Psoas muscle (tissue), 8 donors: ENCODE results near the gene SLC2A14. TPM values are rescaled to one million over a fixed set of nuclear protein-coding genes. Genes with fewer than 3 reads are reported as not detected.
"Not testable (repeated sequence)": the region's sequence is repeated elsewhere in the genome, so short reads cannot be mapped to it uniquely, and the experiment has no call there.

Source experiments
- ATAC-seq, 4 donors: fragments of 200-7000 bp; cut with Tn5 transposase; one replicate each; pipeline ENCODE4 v1.9.1; 2020; ENCODE audit warnings: moderate library complexity in 3 of 4, mild to moderate bottlenecking in 2 of 4
- DNase-seq, 2 donors: peaks; one replicate each; pipeline ENCODE4 v3.0.0-alpha.2; 2020
- H3K27ac ChIP-seq: fragments of 200-600 bp; one replicate; pipeline ENCODE4 v1.8.0; 2022
- H3K27me3 ChIP-seq, 3 donors: fragments of 200-600 bp in 1 of 3; one replicate each; pipeline versions ENCODE4 v1.6.1 to v1.8.0; 2013 to 2022; ENCODE audit warnings: low read length in 2 of 3, mild to moderate bottlenecking in 2 of 3, moderate library complexity in 1 of 3; ENCODE audit not compliant: insufficient read depth in 3 of 3
- H3K36me3 ChIP-seq, 2 donors: fragments of 200-600 bp in 1 of 2; one replicate each; pipeline versions ENCODE4 v1.6.1 to v1.8.0; 2013 to 2022; ENCODE audit warnings: low read depth in 1 of 2, mild to moderate bottlenecking in 1 of 2, moderate library complexity in 1 of 2; ENCODE audit not compliant: insufficient read depth in 1 of 2
- H3K4me1 ChIP-seq: fragments of 200-600 bp; one replicate; pipeline ENCODE4 v1.8.0; 2022
- H3K4me3 ChIP-seq: fragments of 200-600 bp; one replicate; pipeline ENCODE4 v1.8.0; 2022; ENCODE audit warnings: mild to moderate bottlenecking
- H3K9me3 ChIP-seq: fragments of 200-600 bp; one replicate; pipeline ENCODE4 v1.8.0; 2022
- CTCF ChIP-seq: fragments of 200-600 bp; IDR thresholded peaks from one replicate; pipeline ENCODE4 v1.8.0; 2022; ENCODE audit warnings: antibody characterized with exemption
- WGBS, 3 donors: extraction: QIAGEN DNeasy Blood & Tissue Kit; methylation state at CpG; one replicate each; pipeline versions ENCODE4 v1.1.6 to v1.1.7; 2013; 5-methylcytosine and 5-hydroxymethylcytosine counted together
- intact Hi-C, 2 donors: fragments of 100-400 bp; cut with DNase I; formaldehyde crosslinking; loops; one replicate each; pipeline versions ENCODE4 v1.11.0 to v1.14.2; 2022
- polyA plus RNA-seq, 3 donors: library from polyadenylated mRNA; stranded (reverse); fragments of 200-250 nt; gene quantifications; one replicate each; pipeline ENCODE4 v1.2.3, GENCODE V29; 2013
- total RNA-seq, 4 donors: library from RNA; stranded (reverse); fragmentation: NEBNext Ultra II Directional in 2 of 4; extraction: Animal tissue kit (Norgen Biotek cat#: 25700) in 2 of 4; gene quantifications; one replicate each; pipeline versions ENCODE4 v1.2.1 to v1.2.4, GENCODE V29; 2021 to 2023
- donor health status: healthy with polysubstance abuse.
- donor health status: DM: no; HTN: no; CAD: no; lungs with moderate emphysema.
- donor health status: Bipolar disorder and iron deficiency.
- donor health status: healthy.
- donor health status: DM: yes; HTN: yes; CAD: no.
- donor health status: DM: no; HTN: no; CAD: no.
- donor health status: DM: no; HTN: no; CAD: no.
- donor health status: DM: yes; HTN: yes; CAD: no.

The SLC2A14 gene
- total and polyA plus RNA-seq, 7 donors: 0.03 to 0.37 (median 0.21) TPM; not detected in 1

GRCh38 chr12:7915661-7916403, 43.1 kb upstream of the SLC2A14 start:
- no peak overlapping the region for H3K27ac ChIP-seq
- intact Hi-C loops: no loop called here
- H3K9me3 ChIP-seq: no peaks in the 10 kb centered on the region
- 16 to 25% (median 21%) methylated on average over 26 to 36 of the region's 38 CpGs for WGBS, 3 donors
- TF ChIP-seq CTCF: no peak
- DNase-seq (no peak), ATAC-seq (no peak)
- peaks cover 0 to 13% of the 10 kb centered on the region in 2 donors for H3K36me3 ChIP-seq
- H3K4me3 ChIP-seq: peak overlapping the region; percentile 28
- peaks cover 0 to 5% (median 2%) of the 10 kb centered on the region in 3 donors for H3K27me3 ChIP-seq
- H3K4me1 ChIP-seq: no peaks in the 10 kb centered on the region

GRCh38 chr12:7910106-7910505, 37.4 kb upstream of the SLC2A14 start:
- DNase-seq, H3K27ac ChIP-seq, H3K9me3 ChIP-seq, H3K36me3 ChIP-seq, ATAC-seq, H3K27me3 ChIP-seq, intact Hi-C loops, H3K4me3 ChIP-seq, H3K4me1 ChIP-seq: not testable (repeated sequence)
- 73 to 76% (median 75%) methylated on average over 7 of the region's 7 CpGs for WGBS, 3 donors

DNA sequence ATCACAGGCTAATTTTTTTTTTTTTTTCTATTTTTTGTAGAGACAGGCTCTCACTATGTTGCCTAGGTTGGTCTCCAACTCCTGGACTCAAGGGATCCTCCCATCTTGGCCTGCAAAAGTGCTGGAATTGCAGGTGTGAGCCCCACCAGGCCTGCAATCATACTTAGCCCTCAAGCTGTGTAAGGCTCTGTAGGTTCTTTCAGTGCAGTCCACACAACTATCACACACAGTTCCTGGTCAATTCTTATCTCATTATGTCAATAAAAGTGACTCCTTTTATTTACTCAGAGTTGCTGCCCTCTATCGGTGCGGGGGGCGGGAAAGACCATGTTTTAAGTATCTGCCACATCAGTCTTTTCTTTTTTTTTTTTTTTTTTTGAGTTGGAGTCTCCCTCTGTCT, 34.3 kb upstream of the SLC2A14 start:
- 42 to 57% (median 45%) methylated on average over 3 of the region's 3 CpGs for WGBS, 3 donors
- H3K27ac ChIP-seq: no peak overlapping the region
- intact Hi-C loops: no loop called here
- no peaks in the 10 kb centered on the region for H3K4me1 ChIP-seq
- no peak overlapping the region for H3K4me3 ChIP-seq
- no peak for ATAC-seq
- TF ChIP-seq CTCF: no peak
- H3K9me3 ChIP-seq: no peaks in the 10 kb centered on the region
- H3K27me3 ChIP-seq: no peaks in the 10 kb centered on the region
- no peaks in the 10 kb centered on the region for H3K36me3 ChIP-seq
- no peak for DNase-seq

DNA sequence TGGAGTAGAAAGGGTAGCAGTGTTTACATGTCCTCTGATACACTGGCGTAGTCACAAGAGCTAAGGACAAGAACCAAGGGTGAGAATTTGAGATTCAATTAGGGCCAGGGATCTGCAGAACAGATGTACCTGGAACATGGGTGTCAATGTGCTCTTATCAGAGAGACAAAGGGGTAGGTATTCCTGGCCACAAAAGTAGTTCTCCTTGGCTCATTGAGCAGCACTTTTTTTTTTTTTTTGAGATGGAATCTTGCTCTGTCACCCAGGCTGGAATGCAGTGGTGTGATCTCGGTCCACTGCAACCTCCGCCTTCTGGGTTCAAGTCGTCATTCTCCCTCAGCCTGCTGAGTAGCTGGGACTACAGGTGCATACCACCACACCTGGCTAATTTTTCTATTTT, 33.6 kb upstream of the SLC2A14 start:
- H3K36me3 ChIP-seq, H3K4me1 ChIP-seq, H3K9me3 ChIP-seq, DNase-seq, H3K4me3 ChIP-seq, H3K27ac ChIP-seq, H3K27me3 ChIP-seq, intact Hi-C loops, ATAC-seq: not testable (repeated sequence)
- 67 to 79% (median 77%) methylated on average over 4 of the region's 4 CpGs for WGBS, 3 donors

GRCh38 chr12:7905600-7906125, 32.9 kb upstream of the SLC2A14 start:
- H3K9me3 ChIP-seq, H3K36me3 ChIP-seq, H3K27me3 ChIP-seq, H3K4me3 ChIP-seq, ATAC-seq, intact Hi-C loops, DNase-seq, H3K27ac ChIP-seq, H3K4me1 ChIP-seq: not testable (repeated sequence)
- 25 to 31% (median 25%) methylated on average over 2 of the region's 5 CpGs for WGBS, 3 donors

GRCh38 chr12:7905071-7905470, 32.4 kb upstream of the SLC2A14 start:
- H3K9me3 ChIP-seq: no peaks in the 10 kb centered on the region
- no peaks in the 10 kb centered on the region for H3K4me1 ChIP-seq
- no peak overlapping the region for H3K4me3 ChIP-seq
- ATAC-seq (no peak), DNase-seq (no peak)
- no peaks in the 10 kb centered on the region for H3K27me3 ChIP-seq
- H3K36me3 ChIP-seq: no peaks in the 10 kb centered on the region
- H3K27ac ChIP-seq: no peak overlapping the region
- 6 to 15% (median 9%) methylated on average over 1 of the region's 1 CpG for WGBS, 3 donors
- intact Hi-C loops: no loop called here
- TF ChIP-seq CTCF: no peak

GRCh38 chr12:7902416-7902815, 29.7 kb upstream of the SLC2A14 start:
- H3K27me3 ChIP-seq, ATAC-seq, H3K4me1 ChIP-seq, intact Hi-C loops, DNase-seq, H3K4me3 ChIP-seq, H3K9me3 ChIP-seq, H3K36me3 ChIP-seq, H3K27ac ChIP-seq: not testable (repeated sequence)
- WGBS, 3 donors: 75 to 83% (median 76%) methylated on average over 8 of the region's 8 CpGs
